Common myeloid progenitor, CD34-positive (primary cell): ENCODE measurements around the gene DRAXIN.

Experiments used
- CTCF ChIA-PET: fragments of 350-600 bp; sonication (Branson Sonifier 250); formaldehyde crosslinking; loops from one replicate; lab custom pipeline; 2021; ENCODE audit warnings: antibody characterized with exemption; lab: Charles Lee
- POLR2A ChIA-PET: fragments of 350-600 bp; sonication (Branson Sonifier 250); formaldehyde crosslinking; loops from one replicate; lab custom pipeline; 2021; ENCODE audit warnings: antibody characterized with exemption; lab: Charles Lee
- DNase-seq, 3 donors: peaks; one replicate each; pipeline versions ENCODE4 v3.0.0 to v3.0.0-alpha.2; 2013
- H3K27ac ChIP-seq, 2 experiments: 1 replicate in 1 of 2; 2 replicates in 1 of 2; pipeline ENCODE4 v1.7.0; 2013; ENCODE audit warnings: inconsistent platforms in 2 of 2, low read length in 2 of 2, mild to moderate bottlenecking in 2 of 2, low read depth in 1 of 2, moderate library complexity in 1 of 2; ENCODE audit not compliant: severe bottlenecking in 2 of 2, insufficient read depth in 1 of 2, poor library complexity in 1 of 2
- H3K27me3 ChIP-seq, 5 experiments: replicated peaks in 2 of 5; 1 replicate in 3 of 5; 2 replicates in 2 of 5; pipeline versions ENCODE4 v1.6.1 to v1.7.0; 2013; ENCODE audit warnings: low read length in 4 of 5, mild to moderate bottlenecking in 2 of 5, moderate library complexity in 2 of 5, inconsistent platforms in 1 of 5; ENCODE audit not compliant: insufficient read depth in 5 of 5, control insufficient read depth in 4 of 5
- H3K36me3 ChIP-seq, 4 experiments: 1 replicate in 2 of 4; 2 replicates in 2 of 4; pipeline versions ENCODE4 v1.6.1 to v1.7.0; 2013; ENCODE audit warnings: low read length in 3 of 4, control low read depth in 1 of 4, mild to moderate bottlenecking in 1 of 4; ENCODE audit not compliant: control insufficient read depth in 4 of 4, insufficient read depth in 4 of 4
- H3K4me1 ChIP-seq, 4 experiments: 1 replicate in 3 of 4; 2 replicates in 1 of 4; pipeline versions ENCODE4 v1.6.1 to v1.7.1; 2013; ENCODE audit warnings: low read length in 3 of 4, mild to moderate bottlenecking in 3 of 4, control low read depth in 1 of 4, inconsistent platforms in 1 of 4, moderate library complexity in 1 of 4; ENCODE audit not compliant: control insufficient read depth in 4 of 4, insufficient read depth in 4 of 4; ENCODE audit errors: control extremely low read depth in 1 of 4
- H3K4me3 ChIP-seq, 7 experiments: 1 replicate in 4 of 7; 2 replicates in 3 of 7; pipeline versions ENCODE4 v1.5.1 to v1.7.0; 2013; ENCODE audit warnings: mild to moderate bottlenecking in 7 of 7, low read length in 6 of 7, moderate library complexity in 6 of 7, inconsistent platforms in 2 of 7, low read depth in 2 of 7, control low read depth in 1 of 7; ENCODE audit not compliant: insufficient read depth in 4 of 7, control insufficient read depth in 1 of 7; ENCODE audit errors: extremely low read depth in 1 of 7
- H3K9me3 ChIP-seq, 5 experiments: 1 replicate in 4 of 5; 2 replicates in 1 of 5; pipeline versions ENCODE4 v1.6.1 to v1.7.1; 2013; ENCODE audit warnings: low read length in 4 of 5, mild to moderate bottlenecking in 2 of 5, inconsistent platforms in 1 of 5, low read depth in 1 of 5, moderate library complexity in 1 of 5; ENCODE audit not compliant: control insufficient read depth in 4 of 5, insufficient read depth in 2 of 5; ENCODE audit errors: control extremely low read depth in 1 of 5
- WGBS: methylation state at CpG from one replicate; pipeline ENCODE4 v1.1.5; 2013; ENCODE audit not compliant: insufficient coverage; 5-methylcytosine and 5-hydroxymethylcytosine counted together

The DRAXIN gene

DNA sequence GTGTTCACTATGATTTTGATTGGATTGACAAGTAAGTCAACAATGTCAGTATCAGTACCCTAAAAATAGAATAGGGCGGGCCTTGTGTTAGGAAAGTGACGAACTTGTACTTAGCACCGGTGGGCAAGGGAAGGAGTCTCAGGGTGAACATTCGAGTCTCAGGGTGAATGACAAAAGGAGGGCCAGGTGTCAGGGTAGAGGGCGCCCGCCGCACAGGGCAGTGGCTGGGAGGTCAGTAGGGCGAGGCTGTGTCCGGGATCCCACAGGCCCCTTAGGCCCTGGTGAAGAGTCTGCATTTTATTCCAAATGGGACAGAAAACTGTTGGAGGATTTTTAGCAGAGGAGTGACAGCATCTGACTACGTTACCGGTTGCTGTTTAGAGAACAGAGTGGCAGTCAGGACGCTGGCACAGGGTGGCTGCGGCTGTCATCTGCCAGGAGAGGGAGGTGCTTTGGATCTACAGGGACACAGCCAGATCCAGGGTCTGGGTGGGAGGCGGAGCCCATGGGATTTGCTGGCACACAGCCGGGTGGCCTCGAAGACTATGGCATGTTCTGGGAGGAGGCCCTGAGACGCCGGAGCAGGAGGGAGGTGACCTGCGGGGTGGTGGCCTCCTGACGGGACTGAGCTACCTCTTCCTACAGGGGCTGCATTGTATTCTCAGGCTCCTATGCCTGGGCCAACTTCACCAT lies 55.4 kb downstream of the DRAXIN start:
- Histone ChIP-seq H3K4me3 (no peak overlapping the region), H3K4me1 (peaks cover 0 to 16% (median 7%) of the 10 kb centered on the region in 4 experiments), H3K36me3 (peaks cover 2 to 35% (median 28%) of the 10 kb centered on the region in 4 experiments), H3K9me3 (no peaks in the 10 kb centered on the region), H3K27ac (no peak overlapping the region), H3K27me3 (no peaks in the 10 kb centered on the region)
- 93% methylated on average over 19 of the region's 20 CpGs for WGBS
- ChIA-PET CTCF (no interaction called here), POLR2A (no interaction called here)
- DNase-seq: no peak

DNA sequence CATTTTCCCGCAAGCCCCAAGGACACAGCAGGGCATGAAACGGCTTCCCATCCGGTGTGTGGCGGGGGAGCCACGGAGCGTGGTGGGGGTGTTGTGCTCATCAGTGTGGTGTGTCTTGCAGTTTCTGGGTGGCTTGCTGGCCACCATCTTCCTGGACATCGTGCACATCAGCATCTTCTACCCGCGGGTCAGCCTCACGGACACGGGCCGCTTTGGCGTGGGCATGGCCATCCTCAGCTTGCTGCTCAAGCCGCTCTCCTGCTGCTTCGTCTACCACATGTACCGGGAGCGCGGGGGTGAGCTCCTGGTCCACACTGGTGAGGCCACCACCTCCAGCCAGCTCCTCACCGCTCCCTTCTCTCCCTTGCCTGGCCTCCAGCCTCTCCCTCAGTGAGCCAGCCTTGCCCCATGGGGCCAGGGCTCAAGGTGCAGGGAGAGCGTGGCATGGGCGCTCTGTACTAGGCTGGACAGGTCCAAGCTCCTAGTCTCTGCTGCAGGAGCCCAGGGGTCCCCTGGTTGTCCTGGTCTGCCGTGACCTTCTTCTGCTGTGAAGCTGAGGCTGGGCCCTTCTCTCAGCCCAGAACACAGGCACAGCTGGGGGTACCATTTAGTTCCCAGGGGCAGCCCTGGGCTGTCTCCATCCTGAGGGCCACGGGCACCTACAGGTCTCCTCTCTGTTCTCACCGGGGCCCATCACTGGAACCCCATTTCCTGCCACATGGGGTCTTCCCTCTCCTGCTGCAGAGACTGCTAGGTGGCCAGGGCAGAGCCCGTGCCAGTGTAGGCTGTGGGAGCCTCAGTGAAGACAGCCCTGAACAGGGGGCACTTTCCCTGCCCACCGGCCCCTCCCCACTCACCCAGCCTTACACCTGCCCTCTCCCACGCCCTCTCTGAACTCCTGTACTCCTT lies 57.0 kb downstream of the DRAXIN start:
- ChIA-PET POLR2A (interaction anchor here (0.6 kb wide), 1 partner anchor 85 kb away, joined by 3 read pairs; the partner anchor contains the start of gene FBXO6), CTCF (interaction anchor here (1.0 to 2.5 kb wide), 9 partner anchors 11 to 106 kb away, joined by 3 to 13 read pairs (median 5); partner anchors contain the start of gene FBXO6)
- 98% methylated on average over 18 of the region's 27 CpGs for WGBS

DNA sequence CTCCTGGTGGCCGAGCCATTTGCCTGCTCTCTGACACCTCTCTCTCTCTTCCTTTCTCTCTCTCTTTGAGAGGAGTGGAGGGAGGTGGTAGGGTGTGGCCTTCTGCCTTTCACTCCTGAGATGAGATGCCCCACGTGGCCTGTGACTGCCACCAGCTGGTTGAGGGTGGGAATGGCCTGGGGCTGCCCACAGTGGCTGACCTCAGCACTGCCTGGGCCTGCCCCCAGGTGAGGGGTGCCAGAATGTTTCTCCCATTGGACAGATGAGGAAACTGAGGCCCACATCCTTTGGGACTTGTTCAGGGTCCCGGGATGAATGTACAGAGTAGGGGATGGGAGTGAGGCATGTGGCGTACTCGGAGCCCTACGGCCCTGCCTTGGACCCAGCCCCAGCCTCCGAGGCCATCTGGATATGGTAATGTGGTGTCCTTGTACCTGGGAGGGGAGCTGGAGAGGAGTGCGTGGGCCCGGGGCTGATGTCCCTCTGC lies 57.7 kb downstream of the DRAXIN start:
- Histone ChIP-seq H3K36me3 (peaks cover 2 to 35% (median 28%) of the 10 kb centered on the region in 4 experiments), H3K4me3 (no peak overlapping the region)

More for the DNA sequence above, 57.0 kb downstream of the DRAXIN start:
- Histone ChIP-seq H3K9me3 (no peaks in the 10 kb centered on the region), H3K27me3 (no peaks in the 10 kb centered on the region), H3K4me1 (peaks cover 0 to 6% (median 0%) of the 10 kb centered on the region in 4 experiments), H3K36me3 (peaks cover 2 to 35% (median 28%) of the 10 kb centered on the region in 4 experiments), H3K4me3 (no peak overlapping the region), H3K27ac (no peak overlapping the region)
- no peak for DNase-seq

DNA sequence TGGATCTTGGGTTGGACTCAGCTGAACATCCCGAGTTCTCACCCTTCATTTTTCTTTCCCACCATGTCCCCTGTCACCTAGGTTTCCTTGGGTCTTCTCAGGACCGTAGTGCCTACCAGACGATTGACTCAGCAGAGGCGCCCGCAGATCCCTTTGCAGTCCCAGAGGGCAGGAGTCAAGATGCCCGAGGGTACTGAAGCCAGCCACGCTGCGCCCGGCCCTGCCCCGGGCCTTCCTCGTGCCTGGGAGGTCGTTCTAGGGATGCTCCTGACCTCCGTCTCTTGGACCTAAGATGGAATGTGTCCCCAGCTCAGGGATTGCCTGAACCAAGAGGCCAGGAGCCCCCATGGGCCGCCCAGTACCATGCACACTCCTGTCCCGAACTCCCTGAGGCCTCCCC lies 58.5 kb downstream of the DRAXIN start:
- DNase-seq: no peak
- POLR2A ChIA-PET: interaction anchor here (0.6 kb wide), 1 partner anchor 133 kb away, joined by 3 read pairs; no protein-coding TSS in a partner anchor
- peaks cover 2 to 35% (median 27%) of the 10 kb centered on the region in 4 experiments for H3K36me3 ChIP-seq
- no peak overlapping the region for H3K27ac ChIP-seq
- no peaks in the 10 kb centered on the region for H3K9me3 ChIP-seq
- 95% methylated on average over 13 of the region's 15 CpGs for WGBS
- H3K4me3 ChIP-seq: no peak overlapping the region
- H3K27me3 ChIP-seq: no peaks in the 10 kb centered on the region
- CTCF ChIA-PET: interaction anchor here (1.2 to 2.5 kb wide), 8 partner anchors 9 to 107 kb away, joined by 3 to 13 read pairs (median 5); partner anchors contain the start of gene FBXO6
- H3K4me1 ChIP-seq: peaks cover 0 to 6% (median 0%) of the 10 kb centered on the region in 4 experiments

More for the DNA sequence above, 57.7 kb downstream of the DRAXIN start:
- H3K27ac ChIP-seq: no peak overlapping the region
- peaks cover 0 to 6% (median 0%) of the 10 kb centered on the region in 4 experiments for H3K4me1 ChIP-seq
- ChIA-PET POLR2A (interaction anchor here (0.6 kb wide), 2 partner anchors 85 to 134 kb away, joined by 3 read pairs; partner anchors contain the start of gene FBXO6), CTCF (interaction anchor here (1.0 to 2.5 kb wide), 10 partner anchors 9 to 106 kb away, joined by 3 to 13 read pairs (median 5); partner anchors contain the start of gene FBXO6)
- no peaks in the 10 kb centered on the region for H3K9me3 ChIP-seq
- peak; percentile 47 to 67 (median 54) for DNase-seq
- H3K27me3 ChIP-seq: no peaks in the 10 kb centered on the region
- WGBS: 86% methylated on average over 8 of the region's 9 CpGs

DNA sequence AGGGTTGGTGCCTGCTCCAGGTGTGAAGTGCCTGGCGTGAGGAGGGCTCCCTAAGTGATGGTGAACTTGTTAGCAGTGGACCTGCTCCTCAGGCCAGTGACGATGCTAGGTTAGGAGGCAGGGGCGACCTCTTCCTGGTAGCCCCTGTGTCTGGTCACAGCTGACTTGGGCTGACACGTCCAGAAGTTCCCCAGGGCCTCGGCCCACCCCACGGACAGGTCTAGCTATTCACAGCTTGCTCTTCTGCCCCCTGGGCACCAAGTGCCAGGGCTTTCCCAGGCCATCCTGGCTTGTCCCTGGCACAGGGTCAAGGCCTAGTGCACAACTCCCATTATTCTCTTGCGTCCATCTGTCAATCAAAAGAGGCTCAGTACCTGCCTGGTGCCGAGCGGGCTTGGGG lies 59.6 kb downstream of the DRAXIN start:
- no peaks in the 10 kb centered on the region for H3K9me3 ChIP-seq
- no peak for DNase-seq
- ChIA-PET POLR2A (no interaction called here), CTCF (interaction anchor here (1.7 kb wide), 1 partner anchor 32 kb away, joined by 6 read pairs; no protein-coding TSS in a partner anchor)
- H3K27me3 ChIP-seq: no peaks in the 10 kb centered on the region
- H3K36me3 ChIP-seq: peaks cover 2 to 29% (median 22%) of the 10 kb centered on the region in 4 experiments
- H3K4me1 ChIP-seq: peaks cover 0 to 3% (median 0%) of the 10 kb centered on the region in 4 experiments
- 97% methylated on average over 9 of the region's 9 CpGs for WGBS
- no peak overlapping the region for H3K4me3 ChIP-seq
- H3K27ac ChIP-seq: no peak overlapping the region

DNA sequence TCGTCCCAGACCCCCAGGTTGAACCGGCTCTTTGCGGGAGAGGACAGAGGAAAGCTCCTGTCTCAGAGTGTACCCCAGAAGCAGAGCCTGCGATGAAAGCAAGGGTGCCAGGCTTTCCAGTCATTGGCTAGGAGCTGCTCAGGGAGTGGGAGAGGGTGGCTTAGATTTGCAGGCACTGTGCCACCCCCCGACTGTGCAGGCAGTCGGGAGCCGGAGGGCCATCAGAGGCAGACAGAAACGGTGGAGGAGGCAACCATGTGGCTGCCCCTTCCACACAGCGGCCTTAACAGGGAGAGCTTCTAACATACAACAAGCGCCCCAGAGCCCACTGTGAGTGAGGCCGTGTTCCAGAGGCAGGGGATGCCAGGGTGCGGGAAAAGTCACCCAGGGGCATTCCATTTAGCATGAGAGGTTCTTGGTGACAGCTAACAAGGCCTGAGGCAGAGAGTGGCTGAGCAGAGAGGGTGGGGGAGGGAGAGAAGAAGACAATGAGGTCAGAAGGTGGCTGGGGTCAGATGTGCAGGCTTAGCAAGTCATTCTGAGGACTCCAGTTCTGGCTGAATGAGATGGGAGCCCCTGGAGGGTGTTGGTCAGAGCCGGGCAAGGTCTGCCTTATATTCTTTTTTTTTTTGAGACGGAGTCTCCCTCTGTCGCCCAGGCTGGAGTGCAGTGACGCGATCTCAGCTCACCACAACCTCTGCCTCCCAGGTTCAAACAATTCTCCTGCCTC lies 61.0 kb downstream of the DRAXIN start:
- H3K9me3 ChIP-seq: peaks cover 0 to 2% (median 0%) of the 10 kb centered on the region in 5 experiments
- no peak overlapping the region for H3K4me3 ChIP-seq
- ChIA-PET POLR2A (no interaction called here), CTCF (interaction anchor here (0.7 kb wide), 1 partner anchor 22 kb away, joined by 3 read pairs; no protein-coding TSS in a partner anchor)
- H3K4me1 ChIP-seq: peaks cover 0 to 3% (median 0%) of the 10 kb centered on the region in 4 experiments
- H3K27me3 ChIP-seq: no peaks in the 10 kb centered on the region
- 94% methylated on average over 9 of the region's 17 CpGs for WGBS
- DNase-seq: no peak
- peaks cover 2 to 29% (median 16%) of the 10 kb centered on the region in 4 experiments for H3K36me3 ChIP-seq
- H3K27ac ChIP-seq: no peak overlapping the region
